Stimulated activated CD4-positive, alpha-beta T cell treated with anti-CD3 and anti-CD28 coated beads, Interleukin-1b, Interleukin-23, amount 100 ng/mL, for 48 hours (primary cell): ENCODE measurements around the gene POLG2.

Experiments used
- DNase-seq: peaks from one replicate; pipeline ENCODE4 v3.0.0-alpha.2; 2020

POLG2 gene

DNA sequence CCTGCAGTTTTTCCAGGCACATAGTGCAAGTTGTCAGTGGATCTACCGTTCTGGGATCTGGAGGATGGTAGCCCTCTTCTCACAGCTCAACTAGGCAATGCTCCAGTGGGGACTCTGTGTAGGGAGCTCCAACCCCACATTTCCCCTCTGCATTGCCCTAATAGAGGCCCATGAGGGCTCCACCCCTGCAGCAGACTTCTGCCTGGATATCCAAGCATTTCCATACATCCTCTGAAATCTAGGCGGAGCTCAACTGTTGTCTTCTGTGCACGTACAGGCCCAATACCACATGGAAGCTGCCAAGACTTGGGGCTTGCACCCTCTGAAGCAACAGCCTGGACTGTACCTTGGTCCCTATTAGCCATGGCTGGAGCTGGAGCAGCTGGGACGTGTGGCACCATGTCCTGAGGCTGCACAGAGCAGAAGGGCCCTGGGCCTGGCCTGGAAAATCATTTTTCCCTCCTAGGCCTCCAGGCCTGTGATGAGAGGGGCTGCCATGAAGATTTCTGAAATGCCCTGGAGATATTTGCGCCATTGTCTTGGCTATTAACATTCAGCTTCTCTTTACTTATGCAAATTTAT, 58.8 kb downstream of the POLG2 start:
- DNase-seq: no peak

DNA sequence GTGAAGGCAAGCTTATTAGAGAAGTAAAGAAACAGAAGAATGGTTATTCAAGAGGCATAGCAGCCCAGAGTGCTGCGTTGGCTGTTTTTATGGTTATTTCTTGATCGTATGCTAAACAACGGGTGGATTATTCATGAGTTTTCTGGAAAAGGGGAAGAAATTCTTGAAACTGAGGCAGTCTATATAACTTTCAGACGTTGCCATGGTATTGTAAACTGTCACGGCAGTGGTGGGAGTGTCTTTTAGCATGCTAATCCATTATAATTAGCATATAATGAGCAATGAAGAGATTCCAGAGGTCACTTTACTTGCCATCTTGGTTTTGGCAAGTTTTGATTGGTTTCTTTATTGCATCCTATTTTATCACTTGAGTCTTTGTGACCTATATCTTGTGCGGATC, 65.3 kb downstream of the POLG2 start:
- DNase-seq: no peak

DNA sequence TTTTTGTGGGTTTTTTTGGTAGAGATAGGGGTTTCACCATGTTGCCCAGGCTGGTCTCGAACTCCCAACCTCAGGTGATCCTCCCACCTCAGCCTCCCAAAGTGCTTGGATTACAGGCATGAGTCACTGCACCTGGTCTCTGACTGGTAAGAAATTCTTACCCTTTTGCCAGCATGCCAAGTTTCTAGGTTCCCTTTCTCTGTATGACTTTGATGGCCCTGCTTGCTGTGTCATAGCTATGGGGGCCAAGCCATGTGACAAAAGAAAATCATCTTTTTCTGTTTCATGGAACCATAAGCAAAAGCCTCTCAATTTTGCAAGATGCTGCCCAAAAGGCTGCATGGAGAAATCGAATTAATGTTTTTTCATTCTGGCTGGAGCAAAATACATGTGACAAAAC, 66.8 kb downstream of the POLG2 start:
- peak; percentile 8 for DNase-seq

DNA sequence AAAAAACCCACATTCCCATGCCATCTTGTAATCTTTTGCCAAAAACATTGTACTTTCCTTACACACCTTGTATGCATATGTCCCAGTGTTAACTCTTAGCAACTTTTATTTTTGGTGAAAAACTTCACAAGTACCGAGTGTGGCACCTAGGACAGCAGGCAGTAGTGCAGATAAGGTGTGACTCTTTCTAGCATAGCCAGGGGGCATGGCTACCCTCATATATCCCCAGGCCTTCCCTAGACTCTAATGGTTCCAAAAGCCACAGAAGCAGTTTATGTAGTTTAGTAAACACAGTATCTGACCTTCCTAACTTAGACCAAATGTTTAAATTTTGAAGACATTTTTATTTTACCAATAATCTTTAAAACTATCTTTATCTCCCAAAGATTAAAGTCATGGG, 68.4 kb downstream of the POLG2 start:
- DNase-seq: no peak
